ENCODE data around the gene RPS19.

DNA sequence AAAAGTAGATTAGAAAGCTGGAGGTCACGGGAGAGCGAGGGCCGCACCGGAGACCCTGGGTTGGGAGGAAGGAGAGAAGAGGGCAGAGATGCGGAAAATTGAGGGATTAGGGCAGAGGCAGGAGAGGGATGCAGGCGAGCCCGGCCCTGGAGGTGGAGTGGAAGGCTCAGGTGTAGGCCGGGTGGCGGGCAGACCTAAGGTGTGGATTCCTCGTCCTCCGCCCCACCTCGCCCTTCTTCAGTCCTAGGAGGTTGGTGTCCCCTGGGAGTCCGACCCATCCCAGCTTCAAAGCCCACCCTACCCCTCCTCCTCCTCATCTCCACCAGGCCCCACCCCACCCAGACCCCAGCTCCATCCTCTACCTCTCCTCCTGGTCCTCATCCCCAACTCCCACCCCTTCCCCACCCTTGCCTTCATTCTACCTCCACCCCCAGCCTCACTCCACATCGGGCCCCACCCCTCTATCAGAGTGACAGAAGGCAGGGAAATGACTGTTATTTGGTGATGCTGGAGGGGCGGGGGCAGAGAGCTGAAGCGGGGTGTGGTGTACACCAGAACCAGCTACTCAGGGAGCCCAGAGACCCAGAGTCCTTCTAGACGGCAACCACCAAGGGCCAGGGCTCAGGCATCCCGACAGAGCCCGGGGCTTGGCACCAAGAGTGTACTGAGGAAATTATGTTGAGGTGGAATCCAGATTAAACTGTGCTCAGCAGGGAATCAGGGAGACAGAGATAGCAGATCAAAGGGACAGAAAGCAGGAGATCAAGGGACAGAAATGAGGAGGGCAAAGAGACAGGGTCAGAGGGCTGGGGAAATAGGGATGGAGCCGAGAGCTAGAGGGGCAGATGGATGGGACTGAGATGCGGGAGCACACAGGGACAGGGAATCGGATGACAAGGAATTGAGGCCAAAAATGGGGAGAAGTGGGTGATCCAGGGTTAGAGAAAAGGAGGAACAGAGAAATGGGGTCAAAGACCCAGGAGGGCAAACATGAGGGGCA is 61.8 kb downstream of the RPS19 start:
- TF ChIP-seq CTCF (IDR thresholded peaks at IDR 0.05): no peak
- TF ChIP-seq, protein P1, sequence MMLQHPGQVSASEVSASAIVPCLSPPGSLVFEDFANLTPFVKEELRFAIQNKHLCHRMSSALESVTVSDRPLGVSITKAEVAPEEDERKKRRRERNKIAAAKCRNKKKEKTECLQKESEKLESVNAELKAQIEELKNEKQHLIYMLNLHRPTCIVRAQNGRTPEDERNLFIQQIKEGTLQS (CRISPR knock-in tag; conservative IDR thresholded peaks at IDR 0.05): no peak
- TF ChIP-seq, protein P2, sequence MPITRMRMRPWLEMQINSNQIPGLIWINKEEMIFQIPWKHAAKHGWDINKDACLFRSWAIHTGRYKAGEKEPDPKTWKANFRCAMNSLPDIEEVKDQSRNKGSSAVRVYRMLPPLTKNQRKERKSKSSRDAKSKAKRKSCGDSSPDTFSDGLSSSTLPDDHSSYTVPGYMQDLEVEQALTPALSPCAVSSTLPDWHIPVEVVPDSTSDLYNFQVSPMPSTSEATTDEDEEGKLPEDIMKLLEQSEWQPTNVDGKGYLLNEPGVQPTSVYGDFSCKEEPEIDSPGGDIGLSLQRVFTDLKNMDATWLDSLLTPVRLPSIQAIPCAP (CRISPR knock-in tag; IDR thresholded peaks at IDR 0.05): no peak
- TF ChIP-seq RELA (CRISPR knock-in tag; IDR thresholded peaks at IDR 0.05; ENCODE audit: borderline replicate concordance): no peak
- TF ChIP-seq NR1H2 (CRISPR knock-in tag; IDR thresholded peaks at IDR 0.05): no peak
- TF ChIP-seq, protein P3, sequence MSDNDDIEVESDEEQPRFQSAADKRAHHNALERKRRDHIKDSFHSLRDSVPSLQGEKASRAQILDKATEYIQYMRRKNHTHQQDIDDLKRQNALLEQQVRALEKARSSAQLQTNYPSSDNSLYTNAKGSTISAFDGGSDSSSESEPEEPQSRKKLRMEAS (CRISPR knock-in tag; IDR thresholded peaks at IDR 0.05): no peak
- TF ChIP-seq, protein P4, sequence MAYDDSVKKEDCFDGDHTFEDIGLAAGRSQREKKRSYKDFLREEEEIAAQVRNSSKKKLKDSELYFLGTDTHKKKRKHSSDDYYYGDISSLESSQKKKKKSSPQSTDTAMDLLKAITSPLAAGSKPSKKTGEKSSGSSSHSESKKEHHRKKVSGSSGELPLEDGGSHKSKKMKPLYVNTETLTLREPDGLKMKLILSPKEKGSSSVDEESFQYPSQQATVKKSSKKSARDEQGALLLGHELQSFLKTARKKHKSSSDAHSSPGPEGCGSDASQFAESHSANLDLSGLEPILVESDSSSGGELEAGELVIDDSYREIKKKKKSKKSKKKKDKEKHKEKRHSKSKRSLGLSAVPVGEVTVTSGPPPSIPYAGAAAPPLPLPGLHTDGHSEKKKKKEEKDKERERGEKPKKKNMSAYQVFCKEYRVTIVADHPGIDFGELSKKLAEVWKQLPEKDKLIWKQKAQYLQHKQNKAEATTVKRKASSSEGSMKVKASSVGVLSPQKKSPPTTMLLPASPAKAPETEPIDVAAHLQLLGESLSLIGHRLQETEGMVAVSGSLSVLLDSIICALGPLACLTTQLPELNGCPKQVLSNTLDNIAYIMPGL (CRISPR knock-in tag; IDR thresholded peaks at IDR 0.05): no peak
- no peak for TF ChIP-seq ZNF121 (CRISPR knock-in tag; IDR thresholded peaks at IDR 0.05)
- no peak for TF ChIP-seq JUN (CRISPR knock-in tag; IDR thresholded peaks at IDR 0.05)
- no peak for TF ChIP-seq SP1 (CRISPR knock-in tag; conservative IDR thresholded peaks at IDR 0.05)
